ENCODE results near the gene HAAO.

DNA sequence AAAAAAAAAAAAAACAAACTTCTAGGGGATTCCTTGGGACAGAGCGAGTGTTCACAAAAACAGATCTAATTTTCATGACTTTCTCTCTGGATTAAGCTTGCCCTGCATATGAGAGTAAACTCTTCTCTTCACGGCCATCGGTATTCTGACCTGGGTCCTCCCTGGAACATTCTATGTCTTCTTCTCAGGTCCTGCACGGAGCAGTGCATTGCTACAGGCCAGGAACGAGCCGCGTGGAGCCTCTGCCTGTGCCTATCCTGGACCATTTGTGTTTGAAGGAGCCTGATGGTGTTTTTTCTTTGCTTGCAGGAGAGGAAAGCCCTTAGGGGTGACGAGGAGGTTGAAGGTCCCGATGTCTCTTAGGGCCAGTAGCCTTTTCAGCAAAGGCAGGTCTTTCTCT is 26.7 kb downstream of the HAAO start:
- TF ChIP-seq, protein P1, sequence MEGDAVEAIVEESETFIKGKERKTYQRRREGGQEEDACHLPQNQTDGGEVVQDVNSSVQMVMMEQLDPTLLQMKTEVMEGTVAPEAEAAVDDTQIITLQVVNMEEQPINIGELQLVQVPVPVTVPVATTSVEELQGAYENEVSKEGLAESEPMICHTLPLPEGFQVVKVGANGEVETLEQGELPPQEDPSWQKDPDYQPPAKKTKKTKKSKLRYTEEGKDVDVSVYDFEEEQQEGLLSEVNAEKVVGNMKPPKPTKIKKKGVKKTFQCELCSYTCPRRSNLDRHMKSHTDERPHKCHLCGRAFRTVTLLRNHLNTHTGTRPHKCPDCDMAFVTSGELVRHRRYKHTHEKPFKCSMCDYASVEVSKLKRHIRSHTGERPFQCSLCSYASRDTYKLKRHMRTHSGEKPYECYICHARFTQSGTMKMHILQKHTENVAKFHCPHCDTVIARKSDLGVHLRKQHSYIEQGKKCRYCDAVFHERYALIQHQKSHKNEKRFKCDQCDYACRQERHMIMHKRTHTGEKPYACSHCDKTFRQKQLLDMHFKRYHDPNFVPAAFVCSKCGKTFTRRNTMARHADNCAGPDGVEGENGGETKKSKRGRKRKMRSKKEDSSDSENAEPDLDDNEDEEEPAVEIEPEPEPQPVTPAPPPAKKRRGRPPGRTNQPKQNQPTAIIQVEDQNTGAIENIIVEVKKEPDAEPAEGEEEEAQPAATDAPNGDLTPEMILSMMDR (IDR thresholded peaks at IDR 0.05; ENCODE audit: low read depth, low read length, poor library complexity, severe bottlenecking) = no peak
- TF ChIP-seq EZH2phosphoT487 (IDR thresholded peaks at IDR 0.05; ENCODE audit: borderline replicate concordance, low read length) = no peak
